ENCODE measurements around the gene SPATA32.
A peak's percentile ranks its signal among the peaks of the same experiment; 100 is the strongest.

The SPATA32 gene

DNA sequence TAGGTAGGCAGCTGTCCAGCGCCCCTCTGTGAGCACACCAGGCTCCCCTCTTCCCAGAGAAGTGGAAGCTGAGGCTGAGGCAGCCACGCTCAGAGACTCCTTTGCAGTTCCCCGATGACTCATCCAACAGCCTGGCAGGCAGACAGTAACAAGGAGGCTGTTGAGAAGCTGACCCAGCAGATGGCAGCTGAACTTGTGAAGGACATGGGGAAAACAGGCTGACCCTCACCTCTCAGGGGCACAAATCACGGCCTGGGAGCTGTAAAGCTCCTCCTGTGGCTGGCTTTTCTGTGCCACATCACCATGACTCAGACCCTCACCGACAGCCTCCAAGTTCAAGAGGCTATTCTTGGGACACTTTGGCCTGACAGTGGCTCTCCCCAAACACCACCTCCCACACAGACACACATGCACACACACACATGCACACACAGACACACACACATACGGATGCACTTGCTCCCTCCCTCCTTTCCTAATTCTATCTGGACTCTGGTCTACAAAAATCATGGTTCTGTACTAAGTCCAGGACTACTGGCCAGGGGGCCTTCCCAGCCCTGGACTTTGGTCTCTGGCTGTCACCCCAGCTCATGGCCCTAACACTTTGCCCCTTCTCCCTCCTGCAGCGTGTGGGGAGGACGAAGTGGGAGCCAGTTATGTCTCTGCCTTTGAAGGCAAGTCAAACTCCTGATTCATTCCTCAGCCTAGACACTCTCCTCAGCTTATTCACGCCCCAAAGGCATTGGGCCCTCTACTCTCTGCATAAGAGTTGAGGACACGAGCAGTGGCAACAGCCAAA is 31.7 kb upstream of the SPATA32 start:
- DNase-seq, result no peak

DNA sequence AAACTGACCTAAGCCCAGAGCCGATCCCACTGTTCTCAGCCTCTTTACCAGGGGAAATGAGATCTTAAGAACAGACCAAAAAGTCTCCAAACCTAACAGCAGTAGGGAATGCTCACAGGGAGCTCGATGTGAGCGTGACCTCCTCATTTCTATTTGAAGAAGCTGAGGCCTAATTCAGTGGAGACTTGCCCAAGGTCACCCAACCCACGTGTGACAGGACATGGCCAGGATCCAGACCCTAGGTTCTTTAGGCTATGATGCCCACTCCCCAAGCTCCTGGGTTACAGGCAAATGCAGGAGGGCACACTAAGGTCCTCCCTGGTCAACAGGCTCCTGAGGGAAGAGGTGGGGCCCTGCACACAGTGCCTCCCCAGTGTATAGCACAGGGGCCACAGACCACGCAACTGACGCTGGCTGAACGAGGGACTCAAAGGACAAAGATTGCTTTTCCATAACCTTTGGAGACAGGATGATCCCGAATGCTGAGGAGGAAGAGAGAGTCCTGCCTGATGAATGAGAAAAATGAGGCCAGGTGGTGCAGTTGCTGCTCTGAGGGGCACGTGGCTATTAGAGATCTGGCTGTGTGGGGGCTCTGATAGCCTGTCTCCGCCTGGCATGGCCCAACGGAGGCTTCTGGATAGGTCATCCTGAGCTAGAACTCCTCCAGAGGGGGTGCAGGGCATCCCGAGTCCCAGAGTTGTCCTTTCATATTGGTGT is 31.0 kb upstream of the SPATA32 start:
- no peak for DNase-seq

DNA sequence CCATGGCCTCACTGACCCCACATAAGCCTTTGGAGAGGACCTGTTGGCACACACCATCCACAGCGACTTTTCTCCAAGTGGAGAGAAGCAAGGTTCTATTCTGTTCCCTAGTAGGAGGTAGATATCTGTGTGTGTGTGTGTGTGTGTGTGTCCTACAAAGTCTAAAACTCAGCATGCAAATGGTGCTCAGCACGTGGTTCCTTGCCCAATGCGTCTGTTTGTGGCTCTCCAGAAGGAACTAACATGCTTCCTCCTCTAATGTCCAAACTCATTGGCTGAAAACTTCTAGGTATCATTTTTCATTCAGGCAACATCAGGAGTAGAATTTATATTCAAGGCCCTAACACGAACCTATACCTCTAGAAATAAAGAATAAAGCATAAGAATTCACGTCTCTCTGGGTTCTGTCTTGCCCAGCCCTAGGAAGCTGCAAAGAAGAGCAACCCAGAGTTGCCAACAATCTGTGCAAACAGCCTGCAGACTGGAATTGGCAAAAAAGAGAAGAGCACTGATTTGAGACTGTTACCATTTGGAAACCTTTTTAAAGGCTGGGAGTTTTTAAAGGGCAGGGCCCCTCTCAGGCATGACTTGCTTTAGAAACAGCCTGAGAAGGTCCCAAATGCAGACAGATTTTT is 29.4 kb upstream of the SPATA32 start:
- peak in 1 of 2 experiments; percentile 38 for DNase-seq

- DNase-seq, result no peak
Measured at GRCh38 chr17:45290269-45290765, 28.4 kb upstream of the SPATA32 start.

DNA sequence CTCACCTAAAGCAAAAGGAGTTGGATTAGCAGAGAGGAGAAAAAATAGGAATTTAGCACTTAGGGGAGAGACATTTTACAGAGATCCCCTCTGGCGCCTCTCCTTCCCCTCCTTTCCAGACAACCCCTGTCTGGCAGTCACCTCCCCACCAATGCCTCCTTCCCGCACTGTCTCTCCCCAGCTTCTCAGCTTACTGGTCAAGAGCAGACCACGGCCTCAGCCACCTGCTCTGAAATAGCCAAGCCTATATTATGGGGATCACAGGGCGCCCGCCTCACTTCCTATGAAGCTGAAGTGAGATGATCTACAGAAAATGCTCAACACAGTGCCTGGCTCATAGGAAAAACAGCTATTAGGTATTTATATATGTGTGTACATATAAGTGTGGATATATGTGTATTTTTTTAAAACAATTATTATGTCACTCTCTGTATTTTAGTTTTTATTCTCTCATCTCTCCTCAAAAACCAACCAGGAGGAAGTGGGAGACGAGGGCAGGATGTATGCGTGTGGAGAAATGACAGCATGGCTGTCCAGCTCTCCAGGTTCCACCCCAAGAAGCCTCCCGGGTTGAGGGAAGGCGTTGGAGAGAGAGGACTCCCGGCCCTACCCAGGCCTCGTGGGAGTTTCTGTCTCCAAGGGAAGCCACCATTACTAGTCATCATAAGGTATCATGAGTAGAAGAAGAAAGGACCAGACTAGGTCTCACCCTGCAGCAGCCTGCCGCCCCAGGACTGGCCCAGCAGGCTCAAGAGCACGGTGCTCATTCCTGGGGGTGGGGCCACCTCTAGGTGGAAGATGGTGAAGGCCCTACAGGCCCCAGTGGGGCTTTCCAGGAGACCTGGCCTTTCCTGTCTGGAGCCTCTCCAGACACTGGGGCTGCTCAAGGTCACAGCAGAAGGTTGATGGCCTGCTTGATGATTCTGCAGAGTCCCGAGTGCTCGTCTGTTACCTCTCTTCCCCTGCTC is 27.7 kb upstream of the SPATA32 start:
- DNase-seq, result no peak

- no peak for DNase-seq
Measured at GRCh38 chr17:45288825-45289224, 26.9 kb upstream of the SPATA32 start.

GRCh38 chr17:45287526-45288500 is 25.9 kb upstream of the SPATA32 start:
- no peak for DNase-seq

DNA sequence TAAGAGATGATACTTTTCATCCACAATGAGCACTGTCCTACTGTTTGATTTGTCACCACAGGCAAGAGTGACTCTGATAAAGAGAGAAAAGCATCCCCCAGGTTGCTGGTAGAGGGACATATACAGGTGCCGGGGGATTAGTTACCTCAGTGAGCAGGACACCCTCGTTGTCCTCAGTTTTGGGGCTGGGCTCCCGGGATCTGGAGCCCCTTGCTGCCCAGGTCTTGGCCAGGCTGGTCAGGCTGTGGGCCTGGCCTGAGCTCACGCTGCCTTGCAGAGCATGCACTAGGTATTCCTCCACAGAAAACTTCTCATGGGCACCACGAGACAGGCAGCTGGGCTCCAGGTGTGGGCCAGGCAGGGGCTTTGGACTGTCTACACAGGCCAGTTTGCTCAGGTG is 24.4 kb upstream of the SPATA32 start:
- DNase-seq, result no peak

DNA sequence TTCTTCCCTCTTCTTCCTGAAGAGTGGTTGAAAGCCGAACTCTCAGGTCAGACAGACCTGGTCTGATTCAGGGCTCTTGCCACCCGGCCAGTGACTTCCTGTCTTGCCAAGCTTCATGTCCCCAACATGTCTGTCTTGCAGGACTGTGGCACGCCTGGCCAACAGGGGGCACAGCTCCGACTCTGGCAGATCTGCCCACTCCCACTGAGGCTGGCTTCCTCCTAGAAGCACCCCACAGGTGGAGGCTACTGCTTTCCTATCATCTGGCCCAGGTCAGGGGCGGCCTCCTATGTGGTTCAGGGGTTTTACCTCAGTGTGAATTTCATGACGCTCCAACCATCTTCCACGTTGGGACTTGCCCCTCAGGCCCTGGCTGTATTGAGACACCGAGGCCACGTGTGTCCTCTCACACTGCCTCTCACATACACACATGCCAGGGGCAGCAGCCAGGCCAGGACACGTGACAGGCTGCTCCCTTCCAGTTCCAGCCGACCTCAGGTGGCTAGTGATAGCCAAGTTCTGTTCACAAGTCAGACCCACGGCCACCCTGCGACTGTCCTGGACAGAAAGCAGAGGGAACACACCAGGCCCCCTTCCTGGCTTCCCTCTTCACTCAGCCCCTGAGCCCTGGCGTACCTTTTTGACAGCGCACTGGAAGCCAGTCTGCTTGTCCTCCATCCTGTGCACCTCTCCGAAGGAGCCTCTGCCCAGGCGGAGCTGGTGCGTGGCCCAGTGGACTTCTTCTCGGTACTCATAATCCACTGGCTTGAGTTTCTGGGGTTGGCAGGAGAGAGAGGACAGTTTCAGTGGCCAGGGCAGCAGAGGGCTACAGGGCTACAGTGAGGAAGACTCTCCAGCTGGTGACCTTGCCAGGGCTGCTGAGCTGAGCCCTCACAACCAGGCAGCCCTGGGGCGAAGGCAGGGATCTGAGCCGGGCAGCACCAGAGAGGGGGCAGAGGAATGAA is 22.6 kb upstream of the SPATA32 start:
- peak in 1 of 2 experiments; percentile 15 for DNase-seq

DNA sequence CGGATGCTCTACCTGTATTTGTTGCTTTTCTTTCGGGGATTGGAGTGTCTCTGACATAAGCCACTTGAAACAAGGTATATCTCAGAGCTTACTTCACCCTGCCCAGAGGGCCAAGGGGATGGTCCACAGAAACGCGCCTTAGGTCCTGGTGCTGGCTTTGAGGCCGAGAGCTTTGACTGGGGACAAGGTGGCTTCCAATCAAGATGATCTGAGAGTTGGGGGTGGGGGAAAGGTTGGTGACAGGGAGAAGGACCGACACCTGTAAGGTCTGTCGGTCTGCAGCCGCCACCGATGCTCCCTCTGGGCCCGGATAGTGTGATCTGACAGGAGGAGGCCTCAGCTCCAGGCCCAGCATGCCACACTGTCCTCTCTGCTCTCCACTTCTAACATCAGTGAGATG is 21.8 kb upstream of the SPATA32 start:
- no peak for DNase-seq

DNA sequence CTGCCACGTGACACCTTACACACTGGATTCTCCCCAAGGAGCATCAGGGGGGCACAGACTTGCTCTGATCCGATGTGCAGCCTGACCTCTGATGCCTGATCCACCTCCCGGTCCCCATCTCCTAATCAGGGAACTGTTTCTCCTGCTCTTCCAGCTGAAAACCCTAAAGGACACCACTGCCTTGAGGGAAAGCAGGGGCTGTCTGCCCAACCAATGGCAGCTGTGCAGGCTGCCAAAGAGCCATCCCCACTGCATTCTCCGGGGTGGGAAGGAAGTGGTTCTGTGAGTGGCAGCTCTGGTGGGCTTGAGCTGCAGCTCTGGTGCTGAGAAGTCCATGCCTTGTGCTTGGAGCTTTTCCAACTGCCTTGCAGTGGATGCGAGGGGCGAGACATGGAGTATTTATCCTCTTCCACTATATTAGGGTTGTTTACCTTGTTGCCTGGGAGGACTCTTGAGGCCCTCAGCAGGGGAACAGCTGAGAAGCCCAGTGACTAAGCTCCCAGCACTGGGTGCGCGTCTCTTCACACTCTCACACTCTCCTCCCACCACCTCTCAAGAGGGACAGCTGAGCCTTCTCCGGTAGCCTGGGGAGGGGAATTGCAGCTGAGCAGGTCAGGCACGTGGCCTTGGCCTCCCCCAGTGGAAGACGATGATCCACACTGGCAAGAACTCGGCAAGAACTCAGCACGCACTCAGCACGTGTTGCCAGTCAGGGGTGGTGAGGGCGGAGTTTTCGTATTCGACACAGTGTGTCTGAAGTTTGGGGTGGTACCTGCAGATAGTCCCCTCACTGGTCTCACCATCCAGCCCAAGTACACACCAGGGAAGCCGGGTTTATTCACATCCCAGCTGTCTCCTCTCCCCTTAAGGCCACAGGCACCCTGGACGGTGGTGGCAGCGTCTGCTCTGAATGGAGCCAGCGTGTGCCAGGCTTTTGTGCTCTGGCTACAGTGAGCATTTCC is 21.1 kb upstream of the SPATA32 start:
- DNase-seq, result no peak

GRCh38 chr17:45279898-45280297 is 18.0 kb upstream of the SPATA32 start:
- no peak for DNase-seq

- DNase-seq, result no peak
Measured at GRCh38 chr17:45277992-45278391, 16.1 kb upstream of the SPATA32 start.

DNA sequence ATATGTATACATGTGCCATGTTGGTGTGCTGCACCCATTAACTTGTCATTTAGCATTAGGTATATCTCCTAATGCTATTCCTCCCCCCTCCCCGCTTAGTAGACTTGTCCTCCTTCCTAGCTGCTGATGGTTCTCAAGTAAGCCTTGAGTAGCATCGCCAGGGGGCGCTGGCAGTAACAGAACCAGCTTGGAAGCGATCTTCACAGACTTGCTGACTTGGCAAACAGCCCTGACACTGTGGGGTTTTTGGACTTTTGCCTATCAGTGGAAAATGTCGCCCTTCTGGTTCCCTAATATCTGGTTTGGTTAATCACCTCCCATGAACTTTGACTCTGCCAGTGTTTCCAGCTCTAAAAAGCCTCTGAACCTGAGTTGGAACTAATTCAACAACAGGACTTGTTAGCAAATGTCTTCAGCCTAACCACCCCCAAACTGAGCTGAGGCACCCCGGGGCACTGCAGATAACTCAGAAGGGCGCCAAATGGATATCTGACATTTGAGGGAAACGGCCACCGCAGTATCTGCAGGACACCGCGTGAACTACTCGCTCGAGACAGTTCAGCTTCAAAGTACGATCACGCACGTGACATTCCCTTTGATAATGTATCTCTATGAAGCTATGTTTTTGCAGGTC is 15.4 kb upstream of the SPATA32 start:
- peak; percentile 79 to 94 for DNase-seq

- no peak for DNase-seq
Measured at GRCh38 chr17:45276031-45276430, 14.1 kb upstream of the SPATA32 start.

- DNase-seq, result no peak
Measured at GRCh38 chr17:45274033-45274432, 12.1 kb upstream of the SPATA32 start.

- DNase-seq, result no peak
Measured at GRCh38 chr17:45273551-45273957, 11.7 kb upstream of the SPATA32 start.

GRCh38 chr17:45271603-45272002 is 9.7 kb upstream of the SPATA32 start:
- no peak for DNase-seq
